DMS53 (cell line): ENCODE data around the gene CDH13.

Experiments used
- DNase-seq: peaks from one replicate; lab custom pipeline; 2025; lab: John Stamatoyannopoulos, UW

CDH13 gene

GRCh38 chr16:83807710-83808572 is 1181.2 kb downstream of the CDH13 start, which contains the start of gene HSBP1:
HSBP1 (plus strand) TSS chr16:83807978; CDS start chr16:83808077, 99 bp downstream.
- DNase-seq: peak; percentile 96

DNA sequence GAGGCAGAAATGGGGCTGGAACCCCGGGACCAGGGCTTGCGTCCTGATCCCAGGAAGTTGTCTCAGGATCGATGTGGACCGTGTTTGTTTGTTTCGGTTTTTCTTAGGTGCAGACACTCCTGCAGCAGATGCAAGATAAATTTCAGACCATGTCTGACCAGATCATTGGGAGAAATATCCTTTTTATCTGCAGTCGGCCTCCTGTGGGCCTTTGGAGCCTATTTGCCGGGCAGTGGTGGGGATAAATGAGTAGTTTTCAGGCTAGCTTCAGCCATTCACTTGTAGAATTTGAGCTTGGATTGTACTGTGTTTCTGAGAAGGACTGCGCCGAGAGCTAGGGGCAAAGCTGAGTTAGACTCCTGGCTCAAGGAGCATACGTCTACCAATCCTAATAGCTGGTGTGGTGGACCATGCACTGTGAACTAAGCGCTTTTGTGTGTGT is 1181.8 kb downstream of the CDH13 start:
- peak; percentile 48 for DNase-seq

DNA sequence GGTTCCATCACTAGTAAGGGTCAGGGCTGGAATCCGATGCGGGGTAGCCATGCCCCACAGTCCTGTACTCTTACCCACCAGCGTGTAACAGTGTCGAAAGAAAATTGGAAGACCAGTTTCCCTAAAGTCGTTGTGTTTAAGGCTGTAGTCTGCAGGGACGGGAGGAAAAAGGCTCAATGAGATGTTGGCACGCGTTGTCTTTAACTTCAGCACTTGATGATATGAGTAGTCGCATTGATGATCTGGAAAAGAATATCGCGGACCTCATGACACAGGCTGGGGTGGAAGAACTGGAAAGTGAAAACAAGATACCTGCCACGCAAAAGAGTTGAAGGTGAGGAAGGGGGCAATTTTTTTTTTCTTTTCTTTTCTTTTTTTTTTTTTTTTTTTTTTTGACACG is 1182.3 kb downstream of the CDH13 start:
- peak; percentile 39 for DNase-seq

- DNase-seq: no peak
Measured at GRCh38 chr16:83810901-83811300, 1184.1 kb downstream of the CDH13 start.

- DNase-seq: peak; percentile 98
Measured at GRCh38 chr16:83813823-83814658, 1187.3 kb downstream of the CDH13 start.

GRCh38 chr16:83814659-83814985 is 1187.9 kb downstream of the CDH13 start:
- DNase-seq: no peak

DNA sequence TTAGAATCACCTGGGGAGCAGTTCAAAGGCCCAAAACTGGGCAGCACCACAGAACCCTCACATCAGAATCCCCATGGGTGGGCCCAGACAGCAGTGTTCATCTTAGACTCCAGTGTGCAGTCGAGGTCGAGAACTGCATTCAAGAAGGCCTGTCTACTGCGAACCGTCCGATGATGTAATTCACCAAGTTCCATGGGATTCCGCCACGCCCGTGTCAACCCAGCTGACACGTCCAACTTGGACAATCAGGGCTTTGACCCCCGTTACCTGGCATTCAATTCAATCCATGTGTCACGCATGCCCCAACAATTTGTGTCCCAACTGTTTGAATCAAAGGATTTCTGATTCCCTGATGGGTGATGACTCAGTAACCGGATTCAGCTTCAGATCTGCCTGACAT is 1190.3 kb downstream of the CDH13 start:
- DNase-seq: peak; percentile 28

DNA sequence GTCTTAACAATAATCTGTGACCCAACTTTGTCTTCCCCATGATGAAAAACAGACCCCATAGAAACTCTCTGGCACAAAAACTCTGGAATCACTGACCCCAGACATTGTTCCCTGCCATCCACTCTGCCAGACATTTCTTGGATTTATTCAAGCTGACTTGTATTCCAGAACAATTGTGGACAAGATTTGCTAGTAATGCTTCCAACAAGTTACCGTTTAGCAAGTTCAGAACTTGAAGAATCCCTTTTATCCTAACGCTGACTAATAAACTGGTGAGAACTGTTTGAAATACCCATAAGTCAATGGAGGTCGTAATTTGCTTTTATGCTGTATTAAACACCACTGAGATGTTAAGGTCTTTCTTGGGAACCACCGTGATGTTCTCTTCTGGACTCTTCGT is 1191.5 kb downstream of the CDH13 start:
- DNase-seq: no peak

- DNase-seq: no peak
Measured at GRCh38 chr16:83819361-83819760, 1192.6 kb downstream of the CDH13 start.

GRCh38 chr16:83826146-83826913 is 1199.6 kb downstream of the CDH13 start:
- peak; percentile 73 for DNase-seq

DNA sequence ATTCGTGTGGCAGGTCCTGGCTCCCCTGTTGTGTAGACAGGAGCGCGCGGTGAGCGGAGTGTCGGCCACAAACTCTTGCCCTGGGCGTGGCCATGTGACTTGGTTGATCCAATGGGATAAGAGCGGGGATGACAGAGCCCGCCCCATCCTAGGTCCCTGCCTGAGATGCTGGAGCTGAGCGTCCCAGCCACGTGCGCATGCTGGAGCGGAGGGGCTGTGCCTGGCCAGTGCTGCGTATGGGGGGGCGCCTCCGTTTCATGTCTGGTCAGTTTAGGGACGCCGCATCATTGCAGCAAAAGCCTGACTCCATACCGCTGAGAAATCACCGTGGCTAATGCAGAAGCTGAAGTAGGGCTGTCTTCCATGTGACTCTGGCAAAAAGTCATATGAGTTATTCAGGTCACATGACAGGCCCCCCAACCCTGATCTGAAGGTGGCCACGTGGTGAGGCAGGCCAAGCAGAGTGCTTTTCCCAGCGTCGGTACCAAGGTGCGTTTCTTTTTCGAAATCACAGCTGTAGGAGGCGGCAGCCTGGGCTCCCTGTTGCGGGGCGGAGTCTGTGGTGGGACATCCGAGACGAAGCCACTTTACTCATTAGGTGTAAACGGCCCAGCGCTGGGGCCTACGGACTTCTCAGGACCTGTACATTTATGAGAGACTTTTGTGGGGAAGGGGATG is 1203.5 kb downstream of the CDH13 start:
- peak; percentile 65 for DNase-seq

DNA sequence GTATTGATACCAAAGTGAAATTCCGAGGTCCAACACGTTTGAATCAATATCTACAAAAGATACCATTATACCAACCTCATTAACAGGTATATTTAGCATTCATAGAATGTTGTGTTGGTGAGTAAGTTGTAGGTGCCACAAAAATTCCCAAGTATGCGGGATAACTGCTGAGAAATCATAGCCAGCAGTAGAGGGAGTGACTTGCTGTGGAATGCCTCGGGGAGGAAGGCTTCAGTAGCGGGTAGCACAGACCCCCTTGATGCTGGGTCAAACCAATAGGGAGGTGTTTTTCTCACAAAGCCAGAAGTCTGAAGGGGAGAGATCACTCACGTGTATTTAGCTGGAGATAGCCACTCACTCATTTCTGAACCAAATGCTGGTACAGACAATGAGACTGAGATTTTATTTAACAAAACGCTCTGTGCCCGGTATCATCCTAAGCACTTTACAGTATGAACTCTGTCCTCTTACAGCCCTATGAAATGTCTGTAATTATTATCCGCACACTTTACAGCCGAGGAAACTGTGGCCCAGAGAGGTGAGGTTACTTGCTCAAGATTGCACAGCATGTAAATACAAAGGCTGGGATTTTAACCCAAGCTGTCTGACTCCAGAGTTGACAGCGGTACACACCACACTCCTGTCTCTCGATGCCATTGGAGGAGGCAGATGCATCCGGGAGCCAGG is 1204.1 kb downstream of the CDH13 start:
- DNase-seq: no peak

- DNase-seq: no peak
Measured at GRCh38 chr16:83831456-83831987, 1204.8 kb downstream of the CDH13 start.

- no peak for DNase-seq
Measured at GRCh38 chr16:83833921-83834320, 1207.2 kb downstream of the CDH13 start.

GRCh38 chr16:83835586-83836566 is 1209.1 kb downstream of the CDH13 start:
- peak; percentile 66 for DNase-seq

DNA sequence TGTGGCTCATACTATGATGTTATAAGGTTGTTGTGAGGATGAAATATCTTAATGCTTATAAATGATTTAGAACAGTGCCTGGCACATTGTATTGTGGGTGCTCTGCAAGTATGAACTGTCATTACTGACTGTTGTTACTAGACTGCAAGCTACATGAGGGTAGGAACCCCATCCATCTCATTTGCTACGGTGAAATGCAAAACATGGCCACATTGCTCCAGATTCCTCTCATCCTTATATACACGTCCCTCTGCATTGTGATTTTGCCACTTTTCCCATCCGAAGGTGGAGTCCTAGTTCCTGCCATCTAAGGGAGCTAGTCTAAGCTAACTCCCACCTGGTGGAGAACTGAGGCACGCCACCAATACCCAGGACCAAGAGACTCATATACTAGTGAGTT is 1210.8 kb downstream of the CDH13 start:
- DNase-seq: no peak

DNA sequence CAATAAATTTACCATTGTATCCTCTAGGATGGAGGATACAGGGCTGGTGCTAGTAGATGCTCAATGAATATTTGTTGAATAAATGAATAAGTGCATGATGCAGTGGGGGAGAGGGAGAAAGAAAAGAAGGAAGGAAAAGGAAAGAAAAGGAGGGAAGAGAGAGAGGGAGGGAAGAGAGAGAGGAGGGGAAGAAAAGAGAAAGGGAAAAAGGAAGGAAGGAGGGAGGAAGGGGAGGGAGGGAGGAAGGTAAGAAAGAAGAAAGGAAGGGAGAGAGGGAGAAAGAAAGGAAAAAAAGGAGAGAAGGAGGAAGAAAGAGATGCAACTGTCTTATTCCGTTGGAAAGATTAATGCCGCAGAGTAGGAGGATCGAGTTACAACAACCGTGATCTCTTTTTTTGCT is 1211.4 kb downstream of the CDH13 start:
- DNase-seq: no peak

DNA sequence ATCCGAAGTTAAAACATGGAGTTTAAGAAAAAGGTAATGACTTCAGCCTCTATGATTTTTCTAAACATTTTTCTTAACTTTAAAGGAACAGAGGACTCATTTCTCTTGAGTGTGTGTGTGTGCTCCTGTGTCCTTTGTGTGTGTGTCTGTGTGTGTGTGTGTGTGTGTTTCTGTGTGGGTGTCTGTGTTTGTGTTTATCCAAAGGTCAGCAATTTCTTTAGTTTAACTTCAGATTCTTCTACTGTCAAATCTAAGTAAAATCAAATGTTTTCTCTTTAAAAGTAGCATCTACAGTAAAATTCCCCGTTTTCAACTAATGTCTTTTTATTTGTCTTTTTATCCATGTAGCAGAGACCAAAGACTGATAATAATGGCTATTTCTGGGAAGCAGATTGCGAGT is 1212.8 kb downstream of the CDH13 start:
- DNase-seq: no peak

DNA sequence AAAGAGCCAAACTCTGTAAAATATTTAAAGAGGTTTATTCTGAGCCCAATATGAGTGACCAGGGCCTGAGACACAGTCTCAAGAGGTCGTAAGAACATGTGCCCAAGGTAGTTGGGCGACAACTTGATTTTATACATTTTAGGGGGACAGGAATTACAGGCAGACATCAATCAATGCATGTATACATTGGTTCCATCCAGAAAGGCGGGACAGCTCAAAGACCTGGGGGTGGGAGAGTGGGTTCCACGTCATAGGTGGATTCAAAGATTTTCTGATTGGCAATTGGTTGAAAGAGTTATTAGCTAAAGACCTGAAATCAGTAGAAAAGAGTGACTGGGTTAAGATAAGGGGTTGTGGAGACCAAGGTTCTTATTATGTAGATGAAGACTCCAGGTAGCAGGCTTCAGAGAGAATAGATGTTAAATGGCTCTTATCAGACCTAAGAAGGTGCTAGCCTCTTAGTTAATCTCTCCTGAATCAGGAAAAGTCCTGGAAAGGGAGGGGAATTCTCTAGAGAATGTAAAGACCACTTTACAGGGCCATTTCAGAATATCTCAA is 1213.4 kb downstream of the CDH13 start:
- no peak for DNase-seq
